ENCODE results near the gene ADORA2B.

DNA sequence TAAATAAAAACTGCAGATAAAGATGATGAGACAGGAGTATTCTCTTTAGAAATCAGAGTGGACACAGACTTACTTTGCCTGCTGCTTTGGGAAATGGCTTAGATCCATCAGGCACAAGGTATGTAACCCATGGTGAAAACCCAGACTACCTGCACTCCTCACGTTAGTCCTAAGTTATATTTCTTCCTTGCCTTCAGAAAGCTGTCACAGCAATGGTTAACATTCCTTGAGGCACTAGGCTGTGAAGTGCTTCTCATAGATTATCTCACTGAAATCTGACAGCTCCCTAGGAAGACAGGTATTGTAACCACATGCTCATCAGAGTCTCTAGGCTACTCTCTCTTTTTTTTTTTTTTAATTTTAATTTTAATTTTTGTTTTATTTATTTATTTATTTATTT lies 33.7 kb downstream of the ADORA2B start:
- TF ChIP-seq, protein P1, sequence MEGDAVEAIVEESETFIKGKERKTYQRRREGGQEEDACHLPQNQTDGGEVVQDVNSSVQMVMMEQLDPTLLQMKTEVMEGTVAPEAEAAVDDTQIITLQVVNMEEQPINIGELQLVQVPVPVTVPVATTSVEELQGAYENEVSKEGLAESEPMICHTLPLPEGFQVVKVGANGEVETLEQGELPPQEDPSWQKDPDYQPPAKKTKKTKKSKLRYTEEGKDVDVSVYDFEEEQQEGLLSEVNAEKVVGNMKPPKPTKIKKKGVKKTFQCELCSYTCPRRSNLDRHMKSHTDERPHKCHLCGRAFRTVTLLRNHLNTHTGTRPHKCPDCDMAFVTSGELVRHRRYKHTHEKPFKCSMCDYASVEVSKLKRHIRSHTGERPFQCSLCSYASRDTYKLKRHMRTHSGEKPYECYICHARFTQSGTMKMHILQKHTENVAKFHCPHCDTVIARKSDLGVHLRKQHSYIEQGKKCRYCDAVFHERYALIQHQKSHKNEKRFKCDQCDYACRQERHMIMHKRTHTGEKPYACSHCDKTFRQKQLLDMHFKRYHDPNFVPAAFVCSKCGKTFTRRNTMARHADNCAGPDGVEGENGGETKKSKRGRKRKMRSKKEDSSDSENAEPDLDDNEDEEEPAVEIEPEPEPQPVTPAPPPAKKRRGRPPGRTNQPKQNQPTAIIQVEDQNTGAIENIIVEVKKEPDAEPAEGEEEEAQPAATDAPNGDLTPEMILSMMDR (IDR thresholded peaks at IDR 0.05), result no peak
- TF ChIP-seq POLR2A (IDR thresholded peaks at IDR 0.05) (no peak), POLR2AphosphoS5 (IDR thresholded peaks at IDR 0.05) (no peak)

Measured in prostate gland (tissue), 2 donors.